ENCODE results near the gene DYNLT4.
"Not testable (repeated sequence)": the region's sequence is repeated elsewhere in the genome, so short reads cannot be mapped to it uniquely, and the experiment has no call there.

Gene DYNLT4

DNA sequence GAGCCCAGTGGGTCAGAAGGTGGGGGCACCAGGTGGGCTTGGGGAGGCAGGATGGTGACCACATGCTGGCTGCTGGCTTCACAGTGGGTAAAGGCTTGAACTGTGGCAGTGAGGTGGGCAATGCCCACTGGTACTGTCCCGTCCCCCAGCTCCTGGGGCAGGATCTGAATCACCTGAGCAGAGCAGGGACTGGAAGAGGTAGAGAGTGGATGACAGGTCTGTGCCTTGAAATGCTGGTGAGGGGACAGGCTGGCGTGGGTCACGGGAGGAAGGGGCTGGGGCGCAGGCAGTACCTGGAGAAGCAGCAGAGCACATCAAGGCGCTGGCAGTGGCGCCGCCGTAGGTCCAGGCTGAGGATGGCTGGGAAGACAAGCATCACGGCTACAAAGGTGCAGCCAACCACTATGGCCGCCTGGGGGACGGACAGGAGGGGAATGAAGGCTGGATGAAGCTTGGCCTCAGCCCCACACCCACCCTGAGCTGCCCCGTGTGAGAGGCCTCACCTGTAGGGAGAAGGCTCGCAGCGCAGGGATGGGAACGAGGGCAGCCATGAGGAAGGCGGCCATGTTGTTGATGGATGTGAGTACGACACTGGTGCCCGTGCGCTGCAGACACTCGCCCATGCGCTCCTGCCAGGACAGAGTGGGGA, 21.0 kb upstream of the DYNLT4 start:
- no peak for FAIRE-seq

DNA sequence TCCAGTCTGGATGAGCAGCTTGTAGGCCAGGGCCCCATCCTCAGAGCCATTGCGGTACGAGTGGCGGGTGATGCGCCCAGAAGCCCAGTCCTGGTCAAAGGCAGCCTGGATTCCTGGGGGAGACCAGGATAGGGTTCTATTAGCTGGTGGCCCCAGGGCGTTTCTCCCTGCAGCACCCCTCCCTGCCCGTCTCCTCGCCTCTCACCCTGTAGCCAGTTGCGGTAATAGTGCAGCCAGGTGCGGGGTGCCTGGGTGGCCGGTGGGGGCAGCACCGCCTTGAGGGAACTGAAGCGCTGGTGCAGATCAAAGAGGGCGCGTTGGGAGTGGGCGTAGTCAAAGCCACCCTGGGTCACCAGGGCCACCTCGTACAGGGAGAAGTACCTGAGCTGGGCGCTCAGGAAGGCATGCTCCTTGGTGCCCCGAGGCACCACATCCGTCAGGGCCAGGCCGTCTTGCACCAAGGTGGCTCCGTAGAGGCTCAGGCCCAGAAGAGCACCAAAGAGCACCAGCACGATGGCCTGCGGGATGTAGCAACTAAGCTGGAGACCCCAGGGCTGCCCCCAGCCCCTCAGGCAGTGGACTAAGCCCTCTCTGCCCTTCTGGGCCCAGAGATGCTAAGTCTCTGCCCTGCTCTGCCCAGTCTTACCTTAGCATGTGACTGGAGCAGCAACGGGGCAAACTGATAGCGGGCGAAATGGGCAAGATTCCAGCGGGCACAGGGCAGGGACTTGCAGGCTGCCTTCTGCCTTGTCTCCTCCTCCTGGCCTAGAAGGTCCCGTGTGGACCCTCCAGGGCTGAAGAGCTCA, 20.2 kb upstream of the DYNLT4 start:
- FAIRE-seq = no peak

DNA sequence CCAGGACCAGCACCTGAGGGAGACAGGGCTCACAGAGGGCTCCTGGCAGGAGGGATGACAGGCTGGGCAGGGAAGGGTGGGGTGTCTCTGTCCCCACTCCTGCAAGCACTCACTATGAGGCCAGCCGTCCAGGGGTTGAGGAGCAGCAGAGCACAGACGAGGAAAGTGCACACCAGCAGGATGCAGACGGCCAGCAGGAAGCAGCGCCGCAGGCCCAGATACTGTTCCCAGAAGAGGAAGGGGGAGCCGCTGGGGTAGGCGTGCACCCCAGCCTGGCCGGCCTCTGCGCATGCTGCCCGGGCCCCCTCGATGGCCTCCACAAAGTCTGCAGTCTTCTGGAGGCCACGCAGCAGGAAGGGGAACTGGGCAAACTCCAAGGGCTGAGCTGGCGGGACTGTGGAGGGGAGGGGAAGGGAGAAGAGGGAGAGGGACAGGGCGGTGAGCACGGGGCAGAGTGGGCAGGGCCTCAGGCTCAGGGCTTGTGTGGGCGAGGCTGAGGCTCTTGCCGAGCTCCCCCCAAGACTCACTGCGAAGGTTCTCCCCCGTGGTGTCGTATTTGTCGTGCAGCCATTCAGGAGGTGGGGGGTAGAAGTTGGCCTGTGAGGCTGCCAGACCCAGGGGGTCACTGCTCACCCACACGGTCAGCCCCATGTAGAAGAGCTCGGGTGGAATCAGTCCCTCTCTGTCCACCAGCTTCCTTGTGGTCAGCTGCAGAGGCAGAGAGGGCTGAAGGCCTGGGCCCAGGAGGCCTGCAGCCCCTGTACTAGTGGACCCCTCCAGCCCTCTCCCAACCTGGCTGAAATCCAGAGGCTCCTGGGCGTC, 19.4 kb upstream of the DYNLT4 start:
- FAIRE-seq = no peak

DNA sequence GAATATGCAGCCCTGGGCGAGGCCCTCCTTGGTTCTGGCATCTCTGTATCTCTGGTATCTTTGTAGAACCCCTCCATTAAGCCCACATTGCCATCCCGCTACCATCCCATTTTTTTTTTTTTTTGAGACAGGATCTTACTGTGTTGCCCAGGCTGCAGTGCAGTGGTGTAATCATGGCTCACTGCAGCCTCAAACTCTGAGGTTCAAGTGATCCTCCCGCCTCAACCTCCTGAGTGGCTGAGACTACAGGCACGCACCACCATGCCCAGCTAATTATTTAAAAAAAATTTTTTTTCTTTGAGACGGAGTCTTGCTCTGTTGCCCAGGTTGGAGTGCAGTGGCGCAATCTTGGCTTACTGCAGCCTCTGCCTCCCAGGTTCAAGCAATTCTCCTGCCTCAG, 17.2 kb upstream of the DYNLT4 start:
- FAIRE-seq = not testable (repeated sequence)

- no peak for FAIRE-seq
Measured at GRCh38 chr1:44822981-44823451, 15.9 kb upstream of the DYNLT4 start.

- FAIRE-seq = no peak
Measured at GRCh38 chr1:44822131-44822701, 15.1 kb upstream of the DYNLT4 start.

- no peak for FAIRE-seq
Measured at GRCh38 chr1:44821240-44821715, 14.1 kb upstream of the DYNLT4 start.

- FAIRE-seq = no peak
Measured at GRCh38 chr1:44820328-44821239, 13.4 kb upstream of the DYNLT4 start.

DNA sequence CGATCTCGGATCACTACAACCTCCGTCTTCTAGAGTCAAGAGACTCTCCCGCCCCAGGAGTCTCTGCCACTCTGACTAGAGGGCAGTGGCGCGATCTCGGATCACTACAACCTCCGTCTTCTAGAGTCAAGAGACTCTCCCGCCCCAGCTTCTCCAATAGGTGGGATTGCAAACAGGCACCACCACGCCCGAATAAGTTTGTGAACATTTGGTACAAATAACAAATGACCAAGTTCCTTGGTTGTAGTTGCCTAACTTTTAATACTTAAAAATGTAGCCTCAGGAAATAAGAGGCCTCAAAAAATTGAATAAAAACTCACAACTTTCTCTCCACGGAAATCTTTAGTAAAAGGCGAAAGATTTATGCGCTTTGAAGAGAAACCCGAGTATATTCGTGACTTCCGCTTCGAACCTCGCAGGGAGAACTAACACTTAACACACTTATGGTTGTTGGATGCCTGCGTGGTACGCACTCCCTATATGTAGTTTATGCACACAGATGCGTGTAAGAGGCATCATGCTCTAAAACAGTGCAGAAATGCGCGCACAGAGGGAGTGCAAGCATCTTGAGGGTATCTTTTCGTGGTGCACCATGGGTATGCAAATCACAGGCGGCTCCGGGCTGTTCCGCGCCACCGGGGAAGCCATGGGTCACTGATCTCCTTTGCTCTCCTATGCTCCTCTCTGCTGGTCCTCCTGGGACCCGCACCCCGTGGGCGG, 12.6 kb upstream of the DYNLT4 start:
- no peak for FAIRE-seq

- FAIRE-seq = no peak
Measured at GRCh38 chr1:44819196-44819607, 12.1 kb upstream of the DYNLT4 start.

GRCh38 chr1:44817771-44818495, 10.8 kb upstream of the DYNLT4 start:
- no peak for FAIRE-seq

GRCh38 chr1:44817307-44817706, 10.2 kb upstream of the DYNLT4 start:
- no peak for FAIRE-seq

- FAIRE-seq = not testable (repeated sequence)
Measured at GRCh38 chr1:44815926-44816325, 8.8 kb upstream of the DYNLT4 start.

GRCh38 chr1:44812822-44813543, 5.8 kb upstream of the DYNLT4 start:
- FAIRE-seq = no peak

- FAIRE-seq = no peak
Measured at GRCh38 chr1:44811234-44811633, 4.1 kb upstream of the DYNLT4 start.

GRCh38 chr1:44810762-44811105, 3.6 kb upstream of the DYNLT4 start:
- not testable (repeated sequence) for FAIRE-seq

DNA sequence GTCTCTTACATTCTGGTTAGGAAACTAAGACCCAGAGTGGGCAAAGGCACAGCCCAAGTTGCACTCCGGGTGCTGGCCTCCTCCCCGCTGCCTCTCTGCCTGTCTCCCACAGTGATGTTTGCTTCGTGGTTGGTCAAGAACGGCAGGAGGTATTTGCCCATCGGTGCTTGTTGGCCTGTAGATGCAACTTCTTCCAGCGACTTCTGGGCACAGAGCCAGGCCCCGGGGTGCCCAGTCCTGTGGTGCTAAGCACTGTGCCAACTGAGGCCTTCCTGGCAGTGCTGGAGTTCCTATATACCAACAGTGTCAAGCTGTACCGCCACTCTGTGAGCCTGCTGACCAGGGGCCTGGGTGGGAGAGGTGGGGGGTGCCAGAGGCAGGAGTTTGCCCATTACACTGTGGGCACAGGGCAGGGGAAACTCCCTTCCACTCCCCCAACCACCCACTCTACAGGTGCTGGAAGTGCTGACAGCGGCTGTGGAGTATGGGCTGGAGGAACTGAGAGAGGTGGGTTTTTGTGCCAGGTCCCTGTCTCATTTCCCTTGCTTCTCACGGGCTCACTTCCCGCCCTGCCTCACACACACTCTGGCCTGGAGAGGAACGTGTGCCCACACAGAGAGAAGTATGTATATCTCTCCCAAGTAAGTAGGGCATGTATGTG, 3.1 kb upstream of the DYNLT4 start:
- FAIRE-seq = no peak

DNA sequence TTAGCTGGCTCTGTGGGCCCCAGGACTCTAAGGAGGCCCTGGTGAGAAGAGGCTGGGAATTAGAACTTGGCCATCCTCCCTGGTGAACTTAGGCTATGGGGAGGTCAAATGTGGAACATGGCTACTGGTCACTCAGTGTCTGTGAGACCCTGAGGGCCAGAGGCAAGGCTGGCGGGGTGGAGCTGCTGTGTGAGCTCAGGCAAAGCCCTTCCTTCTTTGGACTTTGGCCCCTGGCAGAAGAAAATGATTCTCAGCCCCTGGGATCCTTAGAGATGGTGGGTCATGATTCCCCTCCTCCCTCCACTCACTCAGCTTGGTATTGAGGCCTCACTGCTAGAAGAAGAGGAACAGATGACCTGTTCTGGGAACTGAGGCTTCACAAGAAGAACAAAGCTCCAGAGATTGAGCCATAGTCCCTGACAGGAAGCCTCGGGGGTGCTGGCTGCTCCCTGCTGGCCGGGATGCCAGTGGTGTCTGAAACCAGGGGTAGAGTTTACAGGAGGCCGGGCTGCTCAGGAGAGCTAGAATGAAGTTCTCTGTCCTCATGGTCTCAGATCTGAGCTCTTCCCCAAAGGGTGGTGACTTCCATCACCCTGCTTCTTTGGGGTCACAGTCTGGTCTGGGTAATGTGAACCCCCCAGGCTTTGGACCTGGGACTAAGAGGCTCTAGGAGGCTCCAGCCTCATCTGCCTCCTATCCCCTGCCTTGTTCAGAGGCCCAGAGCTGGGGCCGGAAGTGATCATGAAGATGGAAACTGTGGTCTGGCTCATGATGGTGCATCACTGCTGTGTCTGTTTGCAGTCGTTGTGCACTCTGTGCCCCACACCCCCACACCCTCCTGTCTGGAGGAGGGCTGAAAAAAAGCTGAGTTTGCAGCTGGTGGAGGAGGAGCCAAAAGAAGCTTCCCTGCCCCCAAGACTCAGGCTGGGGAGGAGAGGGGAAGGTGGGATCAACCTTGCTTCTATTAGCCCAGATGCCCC, 2.1 kb upstream of the DYNLT4 start:
- no peak for FAIRE-seq
